CD4-positive, alpha-beta T cell treated with Interferon alpha-2 for 1 hour (primary cell): Measurements from ENCODE around the gene LMCD1.

Source experiments
- DNase-seq, 2 donors: peaks; one replicate each; pipeline ENCODE4 v3.0.0-alpha.2; 2020 to 2022

LMCD1 gene

GRCh38 chr3:8595252-8595651 lies 93.6 kb downstream of the LMCD1 start:
- no peak for DNase-seq

DNA sequence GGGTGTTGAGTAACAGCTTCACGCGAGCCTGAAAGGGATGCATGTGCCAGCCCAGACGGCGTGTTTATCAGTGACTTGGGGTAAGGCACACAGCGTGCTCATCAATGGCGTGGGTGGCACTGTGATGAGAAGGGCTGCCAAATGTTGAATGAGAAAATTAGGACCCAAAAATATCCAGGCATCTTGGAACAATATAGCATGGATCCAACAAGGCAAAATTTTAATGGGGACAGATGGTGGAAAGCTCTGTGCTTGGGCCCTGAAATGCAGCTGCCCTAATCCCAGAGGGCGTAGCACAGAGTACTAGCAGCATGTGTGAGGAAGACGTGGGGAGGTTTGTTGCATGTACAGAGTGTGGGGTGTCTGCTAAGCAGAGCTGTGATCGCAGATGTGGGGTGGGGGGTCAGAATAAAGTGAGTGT lies 94.1 kb downstream of the LMCD1 start:
- no peak for DNase-seq

DNA sequence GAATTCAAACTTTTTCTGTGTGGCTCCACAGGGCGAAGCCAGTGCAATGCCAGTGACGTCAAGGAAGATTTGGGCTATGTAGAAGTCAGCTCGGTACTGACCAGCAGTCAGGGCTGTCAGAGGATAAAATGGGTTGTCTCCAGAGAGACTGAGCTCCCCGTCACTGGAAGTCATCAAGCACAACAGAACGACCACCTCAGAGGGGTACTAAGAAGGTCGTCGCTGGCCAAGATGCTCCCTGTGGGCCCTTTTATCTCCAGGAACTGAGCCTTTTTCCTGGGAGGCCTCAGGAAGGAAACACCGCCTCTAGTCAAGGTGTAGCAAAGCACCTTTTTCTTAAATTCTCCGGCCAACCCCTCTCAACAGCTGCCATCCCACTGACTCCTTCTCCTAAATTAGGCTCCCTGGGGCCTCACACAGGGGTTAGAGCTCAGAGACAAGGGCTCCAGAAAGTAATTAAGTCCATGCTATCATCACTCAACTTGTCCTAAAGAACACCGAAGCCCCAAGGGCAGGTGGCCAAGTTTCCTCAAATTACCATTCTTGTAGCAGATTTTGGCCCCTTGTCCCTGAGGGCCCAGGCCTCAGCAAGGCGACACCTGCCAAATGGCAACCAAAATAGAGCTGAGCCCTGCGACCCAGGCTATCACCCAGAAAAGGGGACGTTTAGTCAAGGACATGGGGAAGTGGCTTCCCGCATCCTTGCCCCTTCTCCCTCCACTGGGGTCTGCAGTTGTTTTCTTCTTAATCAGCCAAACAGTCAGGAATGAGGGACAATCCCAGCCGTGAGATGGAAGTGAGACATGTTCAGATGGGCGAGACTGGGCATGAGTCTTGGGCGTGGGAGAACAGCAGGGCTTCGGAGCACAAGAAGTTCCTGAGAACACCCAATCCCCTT lies 94.9 kb downstream of the LMCD1 start:
- no peak for DNase-seq

DNA sequence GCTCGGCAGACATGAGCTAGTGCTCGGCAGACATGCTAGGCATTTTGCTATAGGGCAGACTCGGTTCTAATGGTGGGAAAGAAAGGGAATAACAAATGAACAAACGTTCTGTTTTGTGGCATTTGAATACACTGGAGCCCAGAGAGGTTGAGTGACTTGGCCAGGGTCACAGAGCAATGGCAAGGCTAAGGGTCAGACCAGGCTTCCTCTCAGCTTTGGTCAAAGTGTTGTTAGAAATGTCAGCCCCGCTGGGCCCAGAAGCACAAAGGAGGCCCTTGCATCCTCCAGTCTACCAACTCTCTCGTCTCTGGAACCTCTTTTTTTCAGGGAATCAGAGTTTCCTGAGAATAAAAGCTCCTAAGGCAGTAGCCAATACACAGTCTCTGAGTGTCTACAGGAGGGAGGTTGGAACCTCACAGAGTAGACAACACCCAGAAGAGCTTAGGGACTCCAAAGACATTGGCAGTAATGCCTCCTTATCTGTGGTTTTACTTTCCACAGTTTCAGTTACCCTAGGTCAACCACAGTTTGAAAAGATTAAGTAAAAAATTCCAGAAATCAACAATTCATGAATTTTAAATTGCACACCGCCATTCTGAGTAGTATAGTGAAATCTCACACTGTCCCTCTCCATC lies 95.7 kb downstream of the LMCD1 start:
- DNase-seq, result no peak

DNA sequence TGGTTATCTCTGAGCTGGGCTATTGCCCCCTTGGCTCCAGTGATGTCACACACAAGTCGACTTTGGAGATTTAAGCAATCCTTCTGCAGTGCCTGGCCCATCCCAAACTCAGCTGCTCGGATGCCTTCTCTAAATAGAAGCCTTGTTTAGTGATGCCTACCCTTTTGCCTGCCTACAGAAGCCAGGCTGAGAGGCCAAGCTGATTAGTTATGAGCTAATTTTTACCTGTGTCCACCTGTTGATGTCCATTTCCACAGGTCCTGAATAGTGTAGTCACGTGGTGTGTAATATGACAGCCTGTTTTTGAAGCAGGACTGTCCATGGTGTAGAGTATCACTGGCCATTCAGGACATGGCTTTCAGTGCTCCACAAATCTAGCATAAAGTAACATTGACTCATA lies 97.5 kb downstream of the LMCD1 start:
- no peak for DNase-seq

DNA sequence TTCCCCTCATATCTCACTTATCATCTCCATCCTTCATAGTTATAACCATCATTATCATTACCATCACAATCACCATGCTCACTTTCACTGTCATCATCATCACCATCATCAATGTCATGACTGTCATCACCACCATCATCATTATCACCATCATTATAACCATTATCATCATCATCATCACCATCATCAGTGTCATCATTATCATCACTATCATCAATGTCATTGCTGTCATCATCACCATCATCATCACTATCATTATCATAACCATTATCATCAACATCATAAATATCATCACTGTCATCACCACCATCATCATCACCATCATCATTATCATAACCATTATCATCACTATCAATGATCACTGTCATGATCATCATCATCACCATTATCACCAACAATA lies 98.8 kb downstream of the LMCD1 start:
- DNase-seq, result no peak

- no peak for DNase-seq
Observed at GRCh38 chr3:8603115-8603710, 101.6 kb downstream of the LMCD1 start.

DNA sequence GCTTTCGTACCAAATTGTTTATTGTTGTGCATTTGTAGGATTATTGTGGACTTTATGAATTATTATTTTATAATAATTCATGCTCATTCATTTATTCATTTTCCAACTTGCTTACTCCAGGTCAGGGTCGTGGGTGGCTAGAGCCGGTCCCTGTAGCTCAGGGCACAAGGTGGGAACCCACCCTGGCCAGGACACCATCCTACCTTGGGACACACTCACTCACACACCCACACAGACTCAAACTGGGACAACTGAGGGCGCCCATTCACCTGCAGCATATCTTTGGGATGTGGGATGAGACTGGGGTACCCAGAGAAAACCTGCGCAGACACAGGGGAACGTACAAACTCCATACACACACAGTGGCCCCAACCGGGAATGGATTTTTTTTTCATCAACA lies 102.4 kb downstream of the LMCD1 start:
- no peak for DNase-seq

DNA sequence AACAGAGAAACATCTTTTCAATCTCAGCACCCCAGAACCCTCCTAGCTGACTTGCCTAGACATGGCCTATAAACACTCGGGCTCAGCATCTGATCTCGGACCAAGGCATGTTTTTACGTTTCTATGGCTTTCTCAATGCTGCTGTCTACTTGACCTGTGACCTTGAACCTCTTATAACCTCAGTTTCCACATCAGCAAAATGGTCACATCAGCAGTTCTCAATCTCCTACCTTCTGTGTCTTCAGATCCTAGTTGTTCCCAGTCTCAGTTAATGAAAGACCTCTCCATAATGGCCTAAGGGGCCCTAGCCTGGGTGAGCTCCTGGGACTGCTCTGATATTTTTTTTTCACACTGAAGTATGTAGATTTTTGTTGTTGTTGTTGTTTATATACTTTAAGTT lies 103.4 kb downstream of the LMCD1 start:
- DNase-seq, result no peak

DNA sequence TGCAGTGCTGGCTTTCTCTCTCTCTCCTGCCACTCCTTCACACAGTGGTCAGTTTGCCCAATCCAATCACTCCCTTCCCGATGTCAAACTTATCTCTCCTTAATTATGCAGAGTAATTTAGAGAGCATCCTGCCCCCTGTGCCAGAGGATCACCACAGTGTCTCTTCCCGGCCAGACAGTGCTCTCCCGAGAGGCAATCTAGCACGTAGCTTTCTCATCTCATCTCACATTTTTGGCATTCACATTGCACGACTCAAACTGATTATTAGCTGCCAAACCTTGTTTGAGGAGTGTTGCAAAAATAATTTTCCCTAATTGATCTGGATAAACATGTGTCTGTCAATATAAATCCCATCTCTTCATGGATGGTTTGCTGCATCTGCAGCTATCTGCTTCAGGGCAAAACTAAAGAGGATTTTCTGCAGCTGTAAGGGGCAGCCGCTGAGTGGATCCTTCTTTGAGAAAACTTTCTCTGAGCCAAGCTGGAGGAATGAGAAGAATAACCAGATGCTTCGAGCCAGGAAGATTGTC lies 105.1 kb downstream of the LMCD1 start:
- no peak for DNase-seq

- peak in 1 of 2 donors; percentile 14 for DNase-seq
Observed at GRCh38 chr3:8607234-8608040, 105.8 kb downstream of the LMCD1 start.

GRCh38 chr3:8608041-8608790 lies 106.6 kb downstream of the LMCD1 start:
- DNase-seq, result no peak

- DNase-seq, result no peak
Observed at GRCh38 chr3:8608791-8609467, 107.3 kb downstream of the LMCD1 start.

DNA sequence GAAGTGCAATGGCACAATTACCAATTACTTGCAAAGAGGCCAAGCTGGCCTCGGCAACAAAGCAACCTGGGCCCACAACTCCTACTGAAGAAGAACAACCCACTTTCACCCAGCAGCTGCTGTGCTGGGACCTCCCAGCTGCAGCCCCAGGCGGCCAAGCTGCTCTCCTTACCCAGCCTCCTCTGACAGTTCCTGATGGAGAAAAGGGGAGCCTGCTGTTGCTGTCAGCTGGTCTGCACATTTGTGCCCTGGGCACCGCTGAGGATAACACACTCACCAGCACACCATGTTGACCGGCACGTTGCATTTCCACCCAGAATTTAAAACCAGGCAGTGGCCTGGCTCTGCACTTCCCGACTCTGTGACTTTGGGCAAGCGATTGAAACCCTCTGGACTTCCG lies 109.3 kb downstream of the LMCD1 start:
- DNase-seq, result no peak

GRCh38 chr3:8617921-8618320 lies 116.3 kb downstream of the LMCD1 start:
- no peak for DNase-seq

- DNase-seq, result no peak
Observed at GRCh38 chr3:8618950-8619349, 117.3 kb downstream of the LMCD1 start.

DNA sequence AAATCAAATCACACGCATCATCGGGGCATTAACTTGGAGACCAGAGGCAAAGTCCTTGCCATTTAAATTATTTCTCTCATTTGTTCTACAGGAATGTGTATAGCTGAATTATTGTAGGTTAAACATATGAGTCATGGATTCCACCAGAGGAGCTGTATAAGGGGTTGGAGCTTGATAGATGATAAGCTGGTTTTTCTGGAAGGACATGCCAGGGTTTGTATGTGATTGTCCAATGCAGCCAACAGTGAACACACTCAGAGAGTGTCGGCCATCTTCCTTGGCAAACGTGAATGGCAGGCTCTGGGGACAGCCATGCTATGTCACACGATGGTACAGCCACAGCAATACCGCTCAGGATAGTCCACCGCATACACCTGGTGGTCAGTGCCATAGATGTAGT lies 117.9 kb downstream of the LMCD1 start:
- DNase-seq, result no peak

- no peak for DNase-seq
Observed at GRCh38 chr3:8621141-8621540, 119.5 kb downstream of the LMCD1 start.

DNA sequence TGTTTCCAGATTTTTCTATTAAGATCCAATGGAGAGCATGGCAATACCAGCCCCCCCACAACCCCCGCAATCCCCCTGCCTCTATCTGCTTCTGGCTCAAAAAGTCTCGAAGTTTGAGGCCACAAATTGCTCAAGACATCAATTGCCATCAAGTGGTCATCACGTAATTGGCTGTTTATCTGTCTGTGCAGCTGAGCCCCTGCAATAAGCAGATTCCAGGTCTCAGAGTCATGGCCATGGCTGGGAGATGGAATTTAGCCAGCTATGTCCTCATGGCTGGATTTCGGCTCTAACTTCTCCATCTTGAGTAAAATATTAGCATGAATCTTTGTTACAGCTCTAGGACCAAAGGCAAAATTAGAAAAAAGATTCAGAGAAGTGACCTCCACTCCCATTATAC lies 120.2 kb downstream of the LMCD1 start:
- no peak for DNase-seq

DNA sequence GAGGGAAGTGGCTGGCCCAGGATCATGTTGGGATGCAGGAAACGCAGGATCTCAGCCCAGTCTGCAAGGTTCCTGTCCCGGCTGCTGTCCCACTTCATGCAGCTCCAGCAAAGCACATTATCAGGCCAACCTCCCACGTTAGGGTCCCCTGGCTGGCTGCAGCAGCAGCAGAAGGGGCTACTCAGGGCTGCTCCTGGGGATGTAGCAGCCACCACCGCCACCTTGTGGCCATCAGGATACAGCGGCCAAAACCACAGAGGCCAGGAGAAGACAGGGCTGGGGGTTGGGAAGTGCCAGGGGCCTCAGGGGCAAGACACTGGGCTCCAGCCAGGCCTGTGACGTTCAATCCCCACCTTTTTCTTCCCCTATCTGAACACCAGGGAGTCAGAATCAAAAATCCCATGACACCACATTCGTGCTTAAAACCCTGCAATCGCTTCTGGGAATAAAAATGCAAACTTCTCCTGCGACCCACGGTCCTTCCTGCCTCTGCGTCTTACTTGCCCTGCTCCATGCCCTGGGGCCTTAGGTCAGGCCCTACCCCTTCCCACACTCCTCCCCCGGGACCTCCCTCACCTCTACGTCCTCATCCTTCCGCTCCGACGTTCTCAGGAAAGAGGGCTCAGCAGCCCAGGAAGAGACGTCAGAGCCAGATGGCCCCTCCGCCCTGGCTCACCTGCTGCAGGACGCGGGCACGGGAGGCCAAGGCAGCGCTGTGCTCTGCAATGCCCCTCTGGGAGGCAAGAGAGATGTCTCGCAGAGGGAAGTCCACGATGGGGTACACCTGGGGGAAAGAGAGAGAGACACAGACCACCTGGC lies 121.5 kb downstream of the LMCD1 start:
- DNase-seq, result peak; percentile 11 to 55

DNA sequence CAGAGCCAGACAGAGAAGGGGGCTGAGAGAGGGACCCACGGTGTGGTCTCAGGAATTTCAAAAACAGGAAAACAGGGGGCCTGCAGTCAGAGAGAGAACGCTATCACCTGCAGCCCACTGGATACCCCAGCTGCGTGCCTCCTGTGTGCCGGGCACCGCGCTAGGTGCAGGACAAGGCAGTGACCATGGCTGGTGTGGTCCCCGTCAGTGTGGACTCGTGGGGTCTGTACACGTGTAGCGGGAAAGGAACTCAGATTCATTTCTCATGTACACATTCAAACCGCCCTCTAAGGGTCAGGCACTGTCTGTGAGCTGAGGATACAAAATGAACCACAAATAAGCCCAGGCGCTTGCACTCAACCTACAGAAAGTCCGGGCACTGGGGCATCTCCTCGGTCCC lies 122.1 kb downstream of the LMCD1 start:
- no peak for DNase-seq
